ENCODE measurements around the gene UQCRC1.

Gene UQCRC1

GRCh38 chr3:48634661-48635221 is 25.3 kb upstream of the UQCRC1 start:
- in situ Hi-C loops (cut with MboI; ENCODE audit: low sequenced_read_pairs), result no loop called here

- in situ Hi-C loops (cut with MboI; ENCODE audit: low sequenced_read_pairs), result no loop called here
Observed at GRCh38 chr3:48633743-48634142, 24.3 kb upstream of the UQCRC1 start.

GRCh38 chr3:48633256-48633655 is 23.8 kb upstream of the UQCRC1 start:
- in situ Hi-C loops (cut with MboI; ENCODE audit: low sequenced_read_pairs), result no loop called here

- in situ Hi-C loops (cut with MboI; ENCODE audit: low sequenced_read_pairs), result no loop called here
Observed at GRCh38 chr3:48631516-48632448, 22.3 kb upstream of the UQCRC1 start.

- in situ Hi-C loops (cut with MboI; ENCODE audit: low sequenced_read_pairs), result no loop called here
Observed at GRCh38 chr3:48630833-48631232, 21.4 kb upstream of the UQCRC1 start.

- in situ Hi-C loops (cut with MboI; ENCODE audit: low sequenced_read_pairs), result no loop called here
Observed at GRCh38 chr3:48630407-48630806, 21.0 kb upstream of the UQCRC1 start.

- in situ Hi-C loops (cut with MboI; ENCODE audit: low sequenced_read_pairs), result no loop called here
Observed at GRCh38 chr3:48629894-48630293, 20.4 kb upstream of the UQCRC1 start.

GRCh38 chr3:48628277-48629017 is 19.0 kb upstream of the UQCRC1 start:
- in situ Hi-C loops (cut with MboI; ENCODE audit: low sequenced_read_pairs), result no loop called here

GRCh38 chr3:48625600-48625999 is 16.2 kb upstream of the UQCRC1 start:
- in situ Hi-C loops (cut with MboI; ENCODE audit: low sequenced_read_pairs), result no loop called here

GRCh38 chr3:48624767-48625166 is 15.3 kb upstream of the UQCRC1 start:
- in situ Hi-C loops (cut with MboI; ENCODE audit: low sequenced_read_pairs), result no loop called here

GRCh38 chr3:48623851-48624547 is 14.6 kb upstream of the UQCRC1 start:
- in situ Hi-C loops (cut with MboI; ENCODE audit: low sequenced_read_pairs), result no loop called here

GRCh38 chr3:48621461-48621869 is 12.0 kb upstream of the UQCRC1 start, which contains the start of gene TMEM89:
TSS of gene TMEM89 (minus strand) at chr3:48621769. CDS start at chr3:48621756, 13 bp downstream.
- in situ Hi-C loops (cut with MboI; ENCODE audit: low sequenced_read_pairs), result no loop called here

GRCh38 chr3:48619541-48620524 is 10.4 kb upstream of the UQCRC1 start:
- in situ Hi-C loops (cut with MboI; ENCODE audit: low sequenced_read_pairs), result no loop called here

GRCh38 chr3:48617559-48617958 is 8.1 kb upstream of the UQCRC1 start:
- in situ Hi-C loops (cut with MboI; ENCODE audit: low sequenced_read_pairs), result no loop called here

- in situ Hi-C loops (cut with MboI; ENCODE audit: low sequenced_read_pairs), result no loop called here
Observed at GRCh38 chr3:48614044-48614443, 4.6 kb upstream of the UQCRC1 start.

GRCh38 chr3:48612309-48612708 is 2.9 kb upstream of the UQCRC1 start:
- in situ Hi-C loops (cut with MboI; ENCODE audit: low sequenced_read_pairs), result no loop called here

- in situ Hi-C loops (cut with MboI; ENCODE audit: low sequenced_read_pairs), result no loop called here
Observed at GRCh38 chr3:48607519-48607918, 1.9 kb downstream of the UQCRC1 start.

GRCh38 chr3:48601622-48601994 is 7.8 kb downstream of the UQCRC1 start:
- in situ Hi-C loops (cut with MboI; ENCODE audit: low sequenced_read_pairs), result no loop called here

- in situ Hi-C loops (cut with MboI; ENCODE audit: low sequenced_read_pairs), result no loop called here
Observed at GRCh38 chr3:48600711-48601621, 8.5 kb downstream of the UQCRC1 start.
